ENCODE results near the gene DLG5. TPM values are rescaled to one million over a fixed set of nuclear protein-coding genes. Genes with fewer than 3 reads are reported as not detected.

DLG5 gene
- total RNA-seq, 1 donor from 2014 or later: 32.9 TPM

DNA sequence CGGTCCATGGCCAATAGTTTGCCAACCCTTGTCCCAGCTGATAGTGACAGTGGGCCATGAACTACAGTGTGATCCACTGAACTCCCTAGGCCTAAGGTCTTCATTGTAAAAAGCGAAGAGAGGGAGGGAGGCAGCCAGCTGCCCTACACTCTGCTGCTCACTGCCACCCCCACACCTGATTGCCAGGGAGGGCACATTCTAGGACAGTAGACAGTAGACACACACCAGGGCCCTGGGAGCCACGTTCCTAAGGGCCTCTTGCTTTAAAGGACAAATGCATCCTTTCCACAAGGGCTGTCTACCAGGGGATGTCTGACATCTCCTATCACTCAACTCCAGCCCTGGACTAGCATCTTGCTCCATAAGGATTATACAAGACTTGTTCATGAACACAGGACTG lies 122.2 kb downstream of the DLG5 start:
- H3K36me3 ChIP-seq: peaks cover 79 to 80% of the 10 kb centered on the region in 2 donors

DNA sequence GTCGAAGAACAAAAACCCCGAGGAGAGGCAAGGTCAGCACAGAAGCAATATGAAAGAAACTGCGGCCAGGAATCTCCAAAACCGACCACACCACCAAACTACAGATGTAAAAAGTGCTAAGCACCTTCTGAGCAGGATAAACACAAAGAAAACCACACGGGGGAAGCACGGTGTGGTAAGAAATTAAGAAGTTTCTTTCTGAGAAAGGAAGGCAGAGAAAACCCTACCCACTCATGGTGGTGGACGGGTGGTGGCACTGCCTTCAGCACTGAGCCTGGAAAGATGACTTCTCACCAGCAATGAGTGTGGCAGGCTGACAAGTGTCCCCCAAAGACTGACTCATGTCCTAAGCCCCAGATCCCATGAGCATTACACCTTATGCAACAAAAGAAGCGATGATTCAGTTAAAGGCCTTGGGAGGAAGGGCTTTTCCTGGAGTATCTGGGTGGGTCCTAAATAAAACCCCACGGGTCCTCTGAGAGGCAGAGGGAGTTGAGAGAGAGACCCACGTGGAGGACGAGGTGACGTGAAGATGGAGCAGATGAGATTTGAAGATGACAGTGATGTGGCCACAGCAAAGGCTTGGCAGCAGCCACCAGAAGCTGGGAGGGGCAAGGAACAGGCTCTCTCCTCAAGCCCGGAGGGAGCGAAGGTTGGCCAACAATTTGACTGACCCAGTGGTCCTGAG lies 124.9 kb downstream of the DLG5 start:
- Histone ChIP-seq H3K4me3 (no peak overlapping the region), H3K4me1 (no peaks in the 10 kb centered on the region), H3K27me3 (no peaks in the 10 kb centered on the region), H3K27ac (no peak overlapping the region), H3K9me3 (no peaks in the 10 kb centered on the region), H3K36me3 (peaks cover 78 to 80% of the 10 kb centered on the region in 2 donors)
- intact Hi-C loops (cut with DNase I): no loop called here
- DNase-seq (ENCODE audit: low spot score in 2 of 2): no peak
- TF ChIP-seq, protein P1, sequence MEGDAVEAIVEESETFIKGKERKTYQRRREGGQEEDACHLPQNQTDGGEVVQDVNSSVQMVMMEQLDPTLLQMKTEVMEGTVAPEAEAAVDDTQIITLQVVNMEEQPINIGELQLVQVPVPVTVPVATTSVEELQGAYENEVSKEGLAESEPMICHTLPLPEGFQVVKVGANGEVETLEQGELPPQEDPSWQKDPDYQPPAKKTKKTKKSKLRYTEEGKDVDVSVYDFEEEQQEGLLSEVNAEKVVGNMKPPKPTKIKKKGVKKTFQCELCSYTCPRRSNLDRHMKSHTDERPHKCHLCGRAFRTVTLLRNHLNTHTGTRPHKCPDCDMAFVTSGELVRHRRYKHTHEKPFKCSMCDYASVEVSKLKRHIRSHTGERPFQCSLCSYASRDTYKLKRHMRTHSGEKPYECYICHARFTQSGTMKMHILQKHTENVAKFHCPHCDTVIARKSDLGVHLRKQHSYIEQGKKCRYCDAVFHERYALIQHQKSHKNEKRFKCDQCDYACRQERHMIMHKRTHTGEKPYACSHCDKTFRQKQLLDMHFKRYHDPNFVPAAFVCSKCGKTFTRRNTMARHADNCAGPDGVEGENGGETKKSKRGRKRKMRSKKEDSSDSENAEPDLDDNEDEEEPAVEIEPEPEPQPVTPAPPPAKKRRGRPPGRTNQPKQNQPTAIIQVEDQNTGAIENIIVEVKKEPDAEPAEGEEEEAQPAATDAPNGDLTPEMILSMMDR (IDR thresholded peaks at IDR 0.05): no peak

More for the DNA sequence above, 122.2 kb downstream of the DLG5 start:
- no peaks in the 10 kb centered on the region for H3K4me1 ChIP-seq
- no peaks in the 10 kb centered on the region for H3K9me3 ChIP-seq
- no peak overlapping the region for H3K4me3 ChIP-seq
- TF ChIP-seq, protein P1 (IDR thresholded peaks at IDR 0.05): no peak
- H3K27ac ChIP-seq: no peak overlapping the region
- no peaks in the 10 kb centered on the region for H3K27me3 ChIP-seq
- no peak for DNase-seq (ENCODE audit: low spot score in 2 of 2)
- intact Hi-C loops (cut with DNase I): no loop called here

DNA sequence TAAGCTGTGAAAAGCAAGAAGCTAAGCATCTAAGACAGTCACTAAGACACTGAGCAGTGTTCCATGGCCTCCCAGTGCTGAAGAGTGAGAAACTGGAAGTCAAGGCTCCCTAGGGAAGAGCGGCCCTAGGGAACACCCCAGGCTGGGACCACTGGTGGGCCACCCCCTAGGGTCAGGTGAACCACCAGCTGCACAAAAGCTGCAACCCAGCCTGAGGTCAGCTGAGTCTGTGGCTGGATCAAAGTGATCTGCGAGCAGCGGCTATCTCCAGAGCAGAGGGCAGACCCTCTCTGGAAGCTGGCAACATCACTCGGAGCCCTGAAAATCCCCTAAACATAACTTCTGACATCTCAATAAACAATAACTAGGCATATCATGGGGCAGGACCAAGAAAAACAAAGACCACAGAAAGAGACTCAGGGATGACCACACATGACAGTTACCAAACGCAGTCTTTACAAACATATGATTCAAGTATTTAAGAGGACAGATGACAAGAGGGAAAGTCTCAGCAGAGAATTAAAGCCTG lies 125.8 kb downstream of the DLG5 start:
- peaks cover 78 to 80% of the 10 kb centered on the region in 2 donors for H3K36me3 ChIP-seq
- intact Hi-C loops (cut with DNase I): no loop called here
- no peaks in the 10 kb centered on the region for H3K4me1 ChIP-seq
- no peak overlapping the region for H3K4me3 ChIP-seq
- DNase-seq (ENCODE audit: low spot score in 2 of 2): no peak
- TF ChIP-seq, protein P1 (IDR thresholded peaks at IDR 0.05): no peak
- H3K27me3 ChIP-seq: no peaks in the 10 kb centered on the region
- H3K27ac ChIP-seq: no peak overlapping the region
- H3K9me3 ChIP-seq: no peaks in the 10 kb centered on the region

DNA sequence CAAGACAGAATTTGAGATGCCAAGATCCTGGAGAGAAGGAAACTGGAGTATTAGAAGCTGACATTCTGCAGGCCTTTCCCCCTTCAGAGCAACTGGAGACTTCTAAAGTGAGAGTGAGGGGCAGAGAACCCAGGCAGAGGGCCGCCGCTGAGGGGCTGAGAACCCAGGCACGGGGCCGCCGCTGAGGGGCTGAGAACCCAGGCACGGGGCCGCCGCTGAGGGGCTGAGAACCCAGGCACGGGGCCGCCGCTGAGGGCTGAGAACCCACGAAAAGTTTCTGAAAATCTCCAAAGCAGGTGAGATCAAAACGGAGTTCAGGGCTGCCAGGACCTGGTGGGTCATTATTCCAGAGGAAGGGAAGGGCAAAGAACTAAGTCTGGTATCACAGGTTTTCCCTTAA lies 126.2 kb downstream of the DLG5 start:
- Histone ChIP-seq H3K4me1 (no peaks in the 10 kb centered on the region), H3K36me3 (peaks cover 78 to 80% of the 10 kb centered on the region in 2 donors), H3K27me3 (no peaks in the 10 kb centered on the region), H3K27ac (no peak overlapping the region), H3K4me3 (no peak overlapping the region), H3K9me3 (no peaks in the 10 kb centered on the region)
- TF ChIP-seq, protein P1 (IDR thresholded peaks at IDR 0.05): no peak
- no peak for DNase-seq (ENCODE audit: low spot score in 2 of 2)
- intact Hi-C loops (cut with DNase I): no loop called here

DNA sequence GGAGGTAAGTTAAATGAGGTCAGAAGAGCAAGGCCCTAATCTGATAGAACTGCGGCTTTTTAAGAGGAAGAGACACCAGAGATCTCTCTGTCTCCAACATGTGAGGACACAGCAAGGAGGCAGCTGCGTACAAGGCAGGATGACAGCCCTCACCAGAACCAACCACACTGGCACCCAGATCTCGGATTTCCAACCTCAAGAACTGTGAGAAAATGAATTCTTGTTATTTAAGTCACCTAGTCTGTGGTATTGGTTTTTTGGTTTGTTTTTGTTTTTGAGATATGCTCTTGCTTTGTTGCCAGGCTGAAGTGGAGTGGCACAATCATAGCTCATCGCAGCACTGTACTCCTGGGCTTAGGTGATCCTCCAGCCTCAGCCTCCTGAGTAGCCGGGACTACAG lies 127.2 kb downstream of the DLG5 start:
- Histone ChIP-seq H3K36me3 (peaks cover 79 to 80% of the 10 kb centered on the region in 2 donors), H3K27me3 (no peaks in the 10 kb centered on the region), H3K4me1 (no peaks in the 10 kb centered on the region), H3K27ac (no peak overlapping the region), H3K4me3 (no peak overlapping the region), H3K9me3 (no peaks in the 10 kb centered on the region)
- DNase-seq (ENCODE audit: low spot score in 2 of 2): no peak
- TF ChIP-seq, protein P1 (IDR thresholded peaks at IDR 0.05): no peak
- intact Hi-C loops (cut with DNase I): no loop called here
